Fibroblast of mammary gland (primary cell): ENCODE data around the gene ILDR2.

Experiments used
- DNase-seq: peaks from one replicate; pipeline ENCODE4 v3.0.0-alpha.2; 2010; ENCODE audit warnings: low read depth
- H3K4me3 ChIP-seq: 2 replicates; pipeline ENCODE4 v1.5.1; 2011; ENCODE audit warnings: low read depth, mild to moderate bottlenecking, low read length, moderate library complexity; ENCODE audit not compliant: control insufficient read depth
- CTCF ChIP-seq: conservative IDR thresholded peaks from 2 replicates; pipeline ENCODE4 v1.5.1; 2011; ENCODE audit warnings: low read depth, low read length, inconsistent platforms; ENCODE audit not compliant: control insufficient read depth, insufficient read depth

The ILDR2 gene

GRCh38 chr1:166929911-166930310 lies 45.4 kb downstream of the ILDR2 start:
- no peak for TF ChIP-seq CTCF
- no peak for DNase-seq
- no peak overlapping the region for H3K4me3 ChIP-seq

DNA sequence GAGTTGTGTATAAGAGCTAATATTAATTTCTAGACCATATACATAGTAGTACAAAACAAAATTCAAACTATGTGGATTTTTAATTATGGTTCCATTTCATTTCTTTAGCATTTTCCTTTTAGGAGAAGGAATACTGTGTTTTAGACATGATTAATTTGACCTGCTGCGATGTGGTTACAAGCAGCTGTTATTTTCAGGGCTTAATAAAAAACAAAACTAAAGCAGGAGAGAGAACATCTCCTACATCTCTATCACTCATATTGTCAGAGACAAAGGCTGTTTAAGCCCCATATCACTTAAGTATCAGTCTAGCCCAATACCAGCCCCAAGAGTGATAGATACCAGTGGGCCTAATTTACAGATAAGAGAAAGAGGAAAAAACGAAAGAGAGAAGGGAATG lies 47.6 kb downstream of the ILDR2 start:
- H3K4me3 ChIP-seq, result no peak overlapping the region
- no peak for TF ChIP-seq CTCF
- no peak for DNase-seq

GRCh38 chr1:166925810-166926478 lies 49.4 kb downstream of the ILDR2 start:
- no peak for DNase-seq
- H3K4me3 ChIP-seq, result no peak overlapping the region
- TF ChIP-seq CTCF, result no peak

- no peak overlapping the region for H3K4me3 ChIP-seq
- no peak for DNase-seq
- TF ChIP-seq CTCF, result no peak
Observed at GRCh38 chr1:166924823-166925541, 50.4 kb downstream of the ILDR2 start.

DNA sequence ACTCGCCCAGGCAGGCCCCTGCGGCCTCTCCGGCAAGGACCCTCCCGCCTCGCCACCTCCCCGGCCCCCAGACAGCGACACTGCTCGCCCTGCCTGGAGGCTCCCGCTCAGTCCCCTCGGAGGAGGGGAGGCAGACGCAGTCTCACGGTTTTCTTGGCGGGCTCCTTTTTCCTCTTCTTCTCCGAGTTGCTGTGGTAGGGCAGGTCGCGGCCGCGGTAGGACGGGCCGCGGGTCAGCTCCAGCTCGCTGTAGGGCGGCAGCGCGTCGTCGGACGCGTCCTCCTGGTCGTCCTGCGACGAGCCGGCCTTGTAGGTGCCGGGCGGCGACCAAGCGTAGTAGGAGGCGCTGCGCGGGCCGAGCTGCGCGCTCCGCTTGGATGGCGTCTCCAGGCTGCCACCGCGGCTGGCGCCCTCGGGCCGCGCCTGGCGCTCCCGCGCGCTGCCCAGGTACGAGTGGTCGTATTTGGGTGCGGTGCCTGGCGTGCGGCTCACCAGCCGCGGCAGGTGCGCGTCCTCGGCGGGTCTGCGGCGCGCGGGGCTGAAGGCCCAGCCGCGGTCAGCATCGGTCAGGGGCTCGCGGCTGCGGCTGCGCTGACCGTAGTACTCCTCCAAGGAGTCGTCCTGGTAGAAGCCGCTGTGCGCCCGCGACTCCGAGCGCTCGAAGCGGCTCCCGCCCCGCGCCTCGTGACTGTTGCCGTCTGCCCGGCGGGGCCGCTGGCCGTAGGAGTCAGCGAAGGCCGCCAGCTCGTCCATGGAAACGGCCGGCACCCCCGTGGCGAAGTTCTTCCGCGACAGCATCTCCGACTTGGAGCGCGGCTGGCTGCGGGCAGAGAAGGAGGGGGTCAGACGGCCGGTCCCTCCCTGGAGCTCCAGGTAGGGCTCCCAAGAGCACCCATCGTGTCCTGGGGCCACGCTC lies 54.5 kb downstream of the ILDR2 start:
- no peak for TF ChIP-seq CTCF
- no peak overlapping the region for H3K4me3 ChIP-seq
- no peak for DNase-seq

DNA sequence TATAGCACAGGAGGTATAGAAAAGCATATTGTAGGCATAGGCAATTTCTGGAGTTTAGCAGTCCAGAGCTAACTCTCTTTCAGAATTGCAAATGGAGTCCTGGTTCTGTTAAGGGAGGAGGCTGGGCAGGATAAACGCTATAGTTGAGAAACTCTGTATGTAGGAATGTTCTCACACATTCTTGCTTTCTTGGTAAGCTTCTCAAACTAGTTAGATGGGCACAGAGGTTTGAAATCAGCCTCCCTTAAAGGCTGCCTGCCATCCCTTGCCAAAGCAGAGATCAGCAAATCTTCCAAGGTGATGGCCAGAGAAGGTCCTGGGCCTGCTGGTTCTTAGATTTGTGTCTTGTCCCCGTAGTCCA lies 56.4 kb downstream of the ILDR2 start:
- no peak overlapping the region for H3K4me3 ChIP-seq
- TF ChIP-seq CTCF, result no peak
- no peak for DNase-seq
